Measurements from ENCODE around the gene PALS2. TPM values are rescaled to one million over a fixed set of nuclear protein-coding genes. Genes with fewer than 3 reads are reported as not detected.
A peak's percentile ranks its signal among the peaks of the same experiment; 100 is the strongest.

The PALS2 gene
- total and polyA plus RNA-seq, 2 of the 13 experiments (the other 11 are each of a cell fraction or from before 2014, with no cell fraction given) = 3.1 to 21.9 TPM

DNA sequence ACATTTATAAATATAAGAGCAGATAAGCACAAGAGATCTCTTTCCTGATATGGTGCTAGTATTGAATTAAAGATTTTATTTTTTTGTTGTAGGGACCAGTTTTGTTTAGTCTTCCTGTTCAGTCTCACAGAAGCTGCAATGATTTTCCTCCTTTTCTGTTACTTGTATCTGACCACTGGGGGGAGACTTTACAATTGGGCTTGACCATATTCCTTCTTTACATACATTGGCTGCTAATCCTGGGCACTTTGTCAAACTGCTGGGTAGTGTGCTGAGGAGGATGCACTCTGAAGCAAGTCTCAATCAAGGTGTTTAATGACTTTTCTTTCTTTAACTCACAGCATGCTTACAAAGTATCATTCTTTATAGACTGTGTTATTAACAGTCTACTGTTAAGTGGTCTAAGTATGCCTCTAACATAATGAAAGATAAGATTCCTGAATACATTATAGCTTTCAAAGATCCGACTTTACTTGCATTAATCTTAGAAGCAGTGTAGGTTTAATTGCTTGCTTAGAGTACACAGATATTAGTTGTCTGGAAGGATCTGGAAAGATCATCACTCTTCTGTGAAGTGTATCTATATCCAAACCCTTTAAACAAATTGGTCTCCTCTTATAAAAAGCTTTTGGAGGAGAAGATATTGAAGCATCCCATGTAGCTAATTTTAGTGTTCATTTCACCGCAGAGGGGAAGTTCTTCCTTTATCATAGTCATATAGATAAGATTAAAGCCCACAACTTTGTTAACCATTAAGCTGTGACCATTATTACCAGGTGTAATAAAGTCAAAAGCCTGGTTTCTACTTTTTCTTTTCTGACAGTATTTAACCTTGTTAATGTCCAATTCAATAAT, 3.1 kb downstream of the PALS2 start:
- Histone ChIP-seq H4K20me1 (ENCODE audit: insufficient read depth, low read length) (no peaks in the 10 kb centered on the region; the same call in 1 of the 2 replicates), H3K9me3 (ENCODE audit: low read length) (no peaks in the 10 kb centered on the region), H3K79me2 (ENCODE audit: insufficient read depth, low read length) (peaks cover 31% of the 10 kb centered on the region), H3K36me3 (replicated peaks in 1 of 2; ENCODE audit: control insufficient read depth in 1 of 2, insufficient read depth in 2 of 2, low read length in 2 of 2) (no peaks in the 10 kb centered on the region), H2AFZ (ENCODE audit: low read length) (no peak overlapping the region), H3K9ac (ENCODE audit: insufficient read depth, low read depth, low read length) (no peak overlapping the region), H3K4me3 (replicated peaks in 1 of 3; ENCODE audit: insufficient read depth in 1 of 3, low read depth in 2 of 3, low read length in 3 of 3) (no peak overlapping the region), H3K27ac (ENCODE audit: extremely low read length, insufficient read depth, low read length) (no peak overlapping the region), H3K4me1 (ENCODE audit: insufficient read depth, low read length) (peaks cover 36% of the 10 kb centered on the region), H3K27me3 (ENCODE audit: control insufficient read depth in 1 of 2, insufficient read depth in 2 of 2, low read length in 2 of 2) (peaks cover 0 to 14% of the 10 kb centered on the region in 2 experiments; a peak in 4 of 5 replicates), H3K4me2 (ENCODE audit: low read depth, low read length) (no peak overlapping the region)
- POLR2A ChIA-PET = no interaction called here
- 51% methylated on average over 2 of the region's 2 CpGs for WGBS (ENCODE audit: low lambda C conversion rate)
- DNase-seq (ENCODE audit: low spot score) = peak; percentile 56
- CTCF ChIA-PET (ENCODE audit: low intra/inter-chr PET ratio, low total read pairs) = no interaction called here
- peak; percentile 21; the same call in 1 of the 3 replicates for ATAC-seq
- intact Hi-C loops (cut with micrococcal nuclease; ENCODE audit: unreplicated experiment) (loop anchor here (2.0 to 5.0 kb wide), 2 partner anchors 88 to 181 kb away; partner anchors contain the start of gene GSDME), in situ Hi-C loops (cut with HindIII; ENCODE audit: extremely low pct_ligation_motif_present, low pct_unique_long_range_greater_than_20kb) (no loop called here)
- peak; percentile 76 for FAIRE-seq
- TF ChIP-seq STAG1 (CRISPR knock-in tag; IDR thresholded peaks at IDR 0.05) (peak; percentile 53), RAD51 (IDR thresholded peaks at IDR 0.05; ENCODE audit: borderline replicate concordance) (no peak), SMC3 (IDR thresholded peaks at IDR 0.05; ENCODE audit: low read length) (0 out of 2 replicates have a peak, but pooled peaks have one; percentile 5), RAD21 (CRISPR knock-in tag; IDR thresholded peaks at IDR 0.05) (0 out of 2 replicates have a peak, but pooled peaks have one; percentile 24), ZBTB7A (CRISPR knock-in tag; IDR thresholded peaks at IDR 0.05) (no peak)
- TF ChIP-seq, protein P1, sequence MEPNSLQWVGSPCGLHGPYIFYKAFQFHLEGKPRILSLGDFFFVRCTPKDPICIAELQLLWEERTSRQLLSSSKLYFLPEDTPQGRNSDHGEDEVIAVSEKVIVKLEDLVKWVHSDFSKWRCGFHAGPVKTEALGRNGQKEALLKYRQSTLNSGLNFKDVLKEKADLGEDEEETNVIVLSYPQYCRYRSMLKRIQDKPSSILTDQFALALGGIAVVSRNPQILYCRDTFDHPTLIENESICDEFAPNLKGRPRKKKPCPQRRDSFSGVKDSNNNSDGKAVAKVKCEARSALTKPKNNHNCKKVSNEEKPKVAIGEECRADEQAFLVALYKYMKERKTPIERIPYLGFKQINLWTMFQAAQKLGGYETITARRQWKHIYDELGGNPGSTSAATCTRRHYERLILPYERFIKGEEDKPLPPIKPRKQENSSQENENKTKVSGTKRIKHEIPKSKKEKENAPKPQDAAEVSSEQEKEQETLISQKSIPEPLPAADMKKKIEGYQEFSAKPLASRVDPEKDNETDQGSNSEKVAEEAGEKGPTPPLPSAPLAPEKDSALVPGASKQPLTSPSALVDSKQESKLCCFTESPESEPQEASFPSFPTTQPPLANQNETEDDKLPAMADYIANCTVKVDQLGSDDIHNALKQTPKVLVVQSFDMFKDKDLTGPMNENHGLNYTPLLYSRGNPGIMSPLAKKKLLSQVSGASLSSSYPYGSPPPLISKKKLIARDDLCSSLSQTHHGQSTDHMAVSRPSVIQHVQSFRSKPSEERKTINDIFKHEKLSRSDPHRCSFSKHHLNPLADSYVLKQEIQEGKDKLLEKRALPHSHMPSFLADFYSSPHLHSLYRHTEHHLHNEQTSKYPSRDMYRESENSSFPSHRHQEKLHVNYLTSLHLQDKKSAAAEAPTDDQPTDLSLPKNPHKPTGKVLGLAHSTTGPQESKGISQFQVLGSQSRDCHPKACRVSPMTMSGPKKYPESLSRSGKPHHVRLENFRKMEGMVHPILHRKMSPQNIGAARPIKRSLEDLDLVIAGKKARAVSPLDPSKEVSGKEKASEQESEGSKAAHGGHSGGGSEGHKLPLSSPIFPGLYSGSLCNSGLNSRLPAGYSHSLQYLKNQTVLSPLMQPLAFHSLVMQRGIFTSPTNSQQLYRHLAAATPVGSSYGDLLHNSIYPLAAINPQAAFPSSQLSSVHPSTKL (CRISPR knock-in tag; IDR thresholded peaks at IDR 0.05) = no peak
- TF ChIP-seq, protein P2, sequence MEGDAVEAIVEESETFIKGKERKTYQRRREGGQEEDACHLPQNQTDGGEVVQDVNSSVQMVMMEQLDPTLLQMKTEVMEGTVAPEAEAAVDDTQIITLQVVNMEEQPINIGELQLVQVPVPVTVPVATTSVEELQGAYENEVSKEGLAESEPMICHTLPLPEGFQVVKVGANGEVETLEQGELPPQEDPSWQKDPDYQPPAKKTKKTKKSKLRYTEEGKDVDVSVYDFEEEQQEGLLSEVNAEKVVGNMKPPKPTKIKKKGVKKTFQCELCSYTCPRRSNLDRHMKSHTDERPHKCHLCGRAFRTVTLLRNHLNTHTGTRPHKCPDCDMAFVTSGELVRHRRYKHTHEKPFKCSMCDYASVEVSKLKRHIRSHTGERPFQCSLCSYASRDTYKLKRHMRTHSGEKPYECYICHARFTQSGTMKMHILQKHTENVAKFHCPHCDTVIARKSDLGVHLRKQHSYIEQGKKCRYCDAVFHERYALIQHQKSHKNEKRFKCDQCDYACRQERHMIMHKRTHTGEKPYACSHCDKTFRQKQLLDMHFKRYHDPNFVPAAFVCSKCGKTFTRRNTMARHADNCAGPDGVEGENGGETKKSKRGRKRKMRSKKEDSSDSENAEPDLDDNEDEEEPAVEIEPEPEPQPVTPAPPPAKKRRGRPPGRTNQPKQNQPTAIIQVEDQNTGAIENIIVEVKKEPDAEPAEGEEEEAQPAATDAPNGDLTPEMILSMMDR (CRISPR knock-in tag; IDR thresholded peaks at IDR 0.05) = peak; percentile 75
- no TSS peak for BruUV-seq (replicated peaks)
